K562 (cell line): Measurements from ENCODE around the gene TRIM27. TPM values are rescaled to one million over a fixed set of nuclear protein-coding genes. Genes with fewer than 3 reads are reported as not detected.
"Not testable (repeated sequence)": the region's sequence is repeated elsewhere in the genome, so short reads cannot be mapped to it uniquely, and the experiment has no call there.

ENCODE experiments used
- ATAC-seq: fragments of 200-7000 bp; cut with Tn5 transposase; 3 replicates; pipeline ENCODE4 v1.9.1; 2020; ENCODE audit warnings: moderate library complexity
- BruUV-seq: library from RNA; stranded (reverse); fragments of 400-500 nt; replicated peaks from 2 replicates; lab custom pipeline; 2021; lab: Mats Ljungman, UMichigan
- CTCF ChIA-PET: fragments of 300-600 bp; formaldehyde crosslinking; extraction: SDS; loops from one replicate; lab custom pipeline; 2021; ENCODE audit warnings: low intra/inter-chr PET ratio; lab: Yijun Ruan, JAX
- POLR2A ChIA-PET: fragments of 300-600, 350-650 bp; sonication (Branson Sonifier 250); formaldehyde crosslinking; extraction: SDS; loops from one replicate; lab custom pipeline; 2021; ENCODE audit warnings: antibody characterized with exemption, inconsistent platforms; lab: Yijun Ruan, JAX
- DNase-seq, 4 experiments: peaks; one replicate each; pipeline versions ENCODE4 v3.0.0 to v3.0.0-alpha.2; 2011 to 2018; ENCODE audit warnings: low spot score in 3 of 4, mixed read lengths in 3 of 4; ENCODE audit errors: extremely low read depth in 1 of 4
- FAIRE-seq: peaks from 2 replicates; lab custom pipeline; 2011; peaks lifted over from hg19 to GRCh38; lab: Jason Lieb, UNC
- H2AFZ ChIP-seq: 2 replicates; pipeline ENCODE4 v1.6.0; 2011; ENCODE audit warnings: low read depth, low read length, control low read depth, inconsistent platforms
- H3K27ac ChIP-seq: fragments of 200-600 bp; 3 replicates; pipeline ENCODE4 v1.8.0; 2011; ENCODE audit warnings: low read depth, mild to moderate bottlenecking, control low read depth, inconsistent platforms, low read length, moderate library complexity, mixed read lengths; ENCODE audit errors: extremely low read depth
- H3K27me3 ChIP-seq, 2 experiments: fragments of 300-600 bp in 1 of 2; 2 replicates in 1 of 2; 3 replicates in 1 of 2; pipeline versions ENCODE4 v1.6.0 to v1.8.0; 2011; ENCODE audit warnings: inconsistent platforms in 2 of 2, low read length in 2 of 2, mild to moderate bottlenecking in 1 of 2, mixed read lengths in 1 of 2, moderate library complexity in 1 of 2; ENCODE audit not compliant: control insufficient read depth in 2 of 2, insufficient read depth in 2 of 2
- H3K36me3 ChIP-seq: fragments of 300-600 bp; 3 replicates; pipeline ENCODE4 v1.8.0; 2011; ENCODE audit warnings: mild to moderate bottlenecking, low read length, inconsistent platforms; ENCODE audit not compliant: control insufficient read depth, insufficient read depth
- H3K4me1 ChIP-seq, 2 experiments: fragments of 200-600 bp in 1 of 2; replicated peaks in 1 of 2; 2 replicates in 1 of 2; 3 replicates in 1 of 2; pipeline versions ENCODE4 v1.5.1 to v1.8.0; 2011; ENCODE audit warnings: inconsistent platforms in 2 of 2, low read length in 2 of 2, mild to moderate bottlenecking in 1 of 2, mixed read lengths in 1 of 2, moderate library complexity in 1 of 2; ENCODE audit not compliant: control insufficient read depth in 2 of 2, insufficient read depth in 2 of 2
- H3K4me2 ChIP-seq: 2 replicates; pipeline ENCODE4 v1.6.1; 2011; ENCODE audit warnings: low read length, control low read depth, inconsistent platforms, mixed read lengths; ENCODE audit not compliant: insufficient read depth
- H3K4me3 ChIP-seq: fragments of 200-600 bp; sonication (generic), shearing (Covaris generic); 2 replicates; pipeline ENCODE4 v1.5.1; 2016; ENCODE audit warnings: control low read depth, inconsistent platforms
- H3K79me2 ChIP-seq: fragments of 200-600 bp; 3 replicates; pipeline ENCODE4 v1.8.0; 2011; ENCODE audit warnings: low read length, inconsistent platforms; ENCODE audit not compliant: control insufficient read depth, insufficient read depth
- H3K9ac ChIP-seq, 2 experiments: 2 replicates each; pipeline versions ENCODE4 v1.6.0 to v1.6.1; 2011; ENCODE audit warnings: low read depth in 2 of 2, low read length in 2 of 2, control low read depth in 1 of 2, inconsistent platforms in 1 of 2, mild to moderate bottlenecking in 1 of 2, mixed read lengths in 1 of 2; ENCODE audit not compliant: insufficient read depth in 1 of 2
- H3K9me1 ChIP-seq: one replicate; pipeline ENCODE4 v1.6.0; 2011; ENCODE audit warnings: inconsistent platforms, mild to moderate bottlenecking, low read length, moderate library complexity; ENCODE audit not compliant: control insufficient read depth, insufficient read depth
- H3K9me3 ChIP-seq: replicated peaks from 2 replicates; pipeline ENCODE4 v1.5.1; 2011; ENCODE audit warnings: low read depth, low read length, inconsistent platforms; ENCODE audit not compliant: control insufficient read depth, insufficient read depth
- H4K20me1 ChIP-seq: replicated peaks from 2 replicates; pipeline ENCODE4 v1.6.1; 2011; ENCODE audit warnings: low read length, inconsistent platforms, mixed read lengths; ENCODE audit not compliant: control insufficient read depth, insufficient read depth
- ELF1 ChIP-seq: fragments of 200-800 bp; sonication (Bioruptor generic); IDR thresholded peaks from 2 replicates; pipeline ENCODE4 v1.6.1; 2016; ENCODE audit warnings: missing genetic modification characterization, missing compliant biosample characterization
- ILF3 ChIP-seq: fragments of 450-650 bp; IDR thresholded peaks from 2 replicates; pipeline ENCODE4 v1.6.1; 2018; ENCODE audit warnings: antibody characterized with exemption, mild to moderate bottlenecking, moderate library complexity, borderline replicate concordance
- MEF2D ChIP-seq: conservative IDR thresholded peaks from 2 replicates; pipeline ENCODE4 v1.6.1; 2016; ENCODE audit warnings: low read depth, missing genetic modification characterization, missing compliant biosample characterization
- NFE2L1 ChIP-seq: fragments of 450-650 bp; IDR thresholded peaks from 2 replicates; pipeline ENCODE4 v1.6.1; 2016; ENCODE audit warnings: missing genetic modification characterization, low read depth, mild to moderate bottlenecking, missing compliant biosample characterization, moderate library complexity, borderline replicate concordance
- RBFOX2 ChIP-seq: fragments of 200-400 bp; formaldehyde crosslinking; IDR thresholded peaks from 2 replicates; pipeline ENCODE4 v1.6.1; 2017; ENCODE audit warnings: low read depth, mild to moderate bottlenecking, low read length, moderate library complexity
- WGBS: fragments of 100-300 bp; shearing (Covaris generic); methylation state at CpG from one replicate; pipeline ENCODE4 v1.1.6; 2016; ENCODE audit warnings: low coverage, mixed read lengths; ENCODE audit not compliant: insufficient coverage; ENCODE audit errors: missing lambda C conversion rate; 5-methylcytosine and 5-hydroxymethylcytosine counted together
- in situ Hi-C: fragments of 300-500 bp; cut with MboI; formaldehyde crosslinking; loops from 4 replicates; pipeline ENCODE4 v1.15.0; 2018; ENCODE audit warnings: inconsistent platforms, mixed read lengths
- intact Hi-C: fragments of 100-400 bp; cut with micrococcal nuclease; formaldehyde crosslinking; loops from 2 replicates; pipeline ENCODE4 v1.14.2; 2022
- polyA plus RNA-seq, 8 experiments: library from polyadenylated mRNA; depleted of rRNA in 4 of 8; stranded (reverse) in 5 of 8; unstranded in 3 of 8; fragments of >200 nt; fragmentation: Nextera tagmentation in 2 of 8; fragmentation: Illumina TruSeq in 1 of 8; extraction: Ambion mirVana in 2 of 8; extraction: Trizol in 1 of 8; gene quantifications; 2 replicates each; pipeline versions ENCODE4 v1.2.1 to v1.2.3, GENCODE V29; 2011 to 2014; ENCODE audit warnings: inconsistent platforms in 1 of 8, missing spikeins in 1 of 8
- total RNA-seq, 7 experiments: library from RNA; depleted of rRNA in 6 of 7; stranded (reverse); fragments of >200 nt in 6 of 7; fragmentation: Illumina TruSeq in 2 of 7; extraction: Trizol in 2 of 7; gene quantifications; 2 replicates each; pipeline versions ENCODE4 v1.2.1 to v1.2.3, GENCODE V29; 2011 to 2021; ENCODE audit warnings: low replicate concordance in 1 of 7
- TF ChIP-seq, protein P1 (sequence below): fragments of 450-650 bp; formaldehyde crosslinking; IDR thresholded peaks from 2 replicates; pipeline ENCODE4 v1.4.0; 2020; ENCODE audit warnings: mild to moderate bottlenecking

TRIM27 gene
- total and polyA plus RNA-seq, 9 of the 15 experiments (the other 6 are each of a cell fraction or from before 2014, with no cell fraction given) = 37.7 to 235 (median 122) TPM

DNA sequence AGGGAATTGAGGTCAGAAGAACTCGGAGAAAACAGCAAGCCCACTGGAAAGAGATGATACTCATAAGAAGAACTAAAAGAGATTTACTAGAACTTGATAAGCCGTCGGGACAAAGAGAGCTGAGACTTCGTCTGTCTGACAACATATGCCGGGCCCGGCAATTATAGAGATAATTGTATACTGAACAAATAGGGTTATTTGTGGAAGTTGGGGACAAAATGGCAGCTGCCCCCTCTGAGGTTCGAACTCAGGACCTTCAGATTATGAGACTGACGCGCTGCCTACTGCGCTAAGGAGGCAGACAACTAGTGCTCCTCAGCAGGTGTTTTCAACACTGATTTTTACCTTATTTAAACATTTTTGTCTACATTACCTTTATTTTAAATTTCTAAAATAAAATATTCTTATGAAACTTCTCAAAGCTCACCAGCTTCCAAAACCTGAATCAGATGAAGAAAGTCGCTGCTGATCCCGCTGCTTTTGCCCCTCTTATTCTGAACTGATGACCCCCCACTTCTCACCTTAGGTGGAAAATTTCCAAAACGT lies 29.3 kb upstream of the TRIM27 start (continued):
- TF ChIP-seq ELF1 (no peak; the same call in 1 of the 2 replicates), MEF2D (0 out of 2 replicates have a peak, but pooled peaks have one; percentile 42), ILF3 (peak; percentile 82; the same call in 1 of the 2 replicates), NFE2L1 (tag) (no peak)
- TF ChIP-seq, protein P1, sequence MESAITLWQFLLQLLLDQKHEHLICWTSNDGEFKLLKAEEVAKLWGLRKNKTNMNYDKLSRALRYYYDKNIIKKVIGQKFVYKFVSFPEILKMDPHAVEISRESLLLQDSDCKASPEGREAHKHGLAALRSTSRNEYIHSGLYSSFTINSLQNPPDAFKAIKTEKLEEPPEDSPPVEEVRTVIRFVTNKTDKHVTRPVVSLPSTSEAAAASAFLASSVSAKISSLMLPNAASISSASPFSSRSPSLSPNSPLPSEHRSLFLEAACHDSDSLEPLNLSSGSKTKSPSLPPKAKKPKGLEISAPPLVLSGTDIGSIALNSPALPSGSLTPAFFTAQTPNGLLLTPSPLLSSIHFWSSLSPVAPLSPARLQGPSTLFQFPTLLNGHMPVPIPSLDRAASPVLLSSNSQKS (CRISPR knock-in tag) = no peak
- TF ChIP-seq, all 486 proteins: peak for 125

DNA sequence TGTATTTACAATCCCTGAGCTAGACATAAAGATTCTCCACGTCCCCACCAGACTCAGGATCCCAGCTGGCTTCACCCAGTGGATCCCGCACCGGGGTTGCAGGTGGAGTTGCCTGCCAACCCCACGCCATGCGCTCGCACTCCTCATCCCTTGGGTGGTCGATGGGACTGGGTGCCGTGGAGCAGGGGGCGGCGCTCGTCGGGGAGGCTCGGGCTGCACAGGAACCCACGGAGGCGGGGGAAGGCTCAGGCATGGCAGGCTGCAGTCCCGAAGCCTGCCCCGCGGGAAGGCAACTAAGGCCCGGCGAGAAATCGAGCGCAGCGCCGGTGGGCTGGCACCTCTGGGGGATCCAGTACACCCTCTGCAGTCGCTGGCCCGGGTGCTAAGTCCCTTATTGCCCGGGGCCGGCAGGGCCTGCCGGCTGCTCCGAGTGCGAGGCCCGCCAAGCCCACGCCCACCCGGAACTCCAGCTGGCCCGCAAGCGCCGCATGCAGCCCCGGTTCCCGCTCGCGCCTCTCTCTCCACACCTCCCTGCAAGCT lies 25.9 kb upstream of the TRIM27 start:
- POLR2A ChIA-PET = interaction anchor here (0.6 to 1.3 kb wide), 4 partner anchors 12 to 159 kb away, joined by 3 read pairs; partner anchors contain the start of gene TRIM27
- H3K79me2 ChIP-seq, BruUV-seq, H3K36me3 ChIP-seq, H3K9me1 ChIP-seq, H3K27ac ChIP-seq, H2AFZ ChIP-seq, H3K9ac ChIP-seq, DNase-seq, intact Hi-C loops, H3K4me2 ChIP-seq, H4K20me1 ChIP-seq, CTCF ChIA-PET, ATAC-seq, H3K4me3 ChIP-seq, H3K9me3 ChIP-seq, H3K27me3 ChIP-seq, FAIRE-seq: not testable (repeated sequence)
- 98% methylated on average over 21 of the region's 41 CpGs for WGBS
- TF ChIP-seq RBFOX2 = 0 out of 2 replicates have a peak, but pooled peaks have one; percentile 1
- peaks cover 30 to 47% of the 10 kb centered on the region in 2 experiments for H3K4me1 ChIP-seq
- in situ Hi-C loops = loop anchor here (5.0 kb wide), 1 partner anchor 33 kb away; no protein-coding TSS in a partner anchor
